ENCODE data around the gene SLC6A13. TPM values are rescaled to one million over a fixed set of nuclear protein-coding genes. Genes with fewer than 3 reads are reported as not detected.
A peak's percentile ranks its signal among the peaks of the same experiment; 100 is the strongest.
"Not testable (repeated sequence)": the region's sequence is repeated elsewhere in the genome, so short reads cannot be mapped to it uniquely, and the experiment has no call there.

Gene SLC6A13
- 10 to 100 TPM; 46.3 to 58.2 (median 48.7) TPM for polyA plus RNA-seq (ENCODE audit: insufficient read length in 4 of 4)

DNA sequence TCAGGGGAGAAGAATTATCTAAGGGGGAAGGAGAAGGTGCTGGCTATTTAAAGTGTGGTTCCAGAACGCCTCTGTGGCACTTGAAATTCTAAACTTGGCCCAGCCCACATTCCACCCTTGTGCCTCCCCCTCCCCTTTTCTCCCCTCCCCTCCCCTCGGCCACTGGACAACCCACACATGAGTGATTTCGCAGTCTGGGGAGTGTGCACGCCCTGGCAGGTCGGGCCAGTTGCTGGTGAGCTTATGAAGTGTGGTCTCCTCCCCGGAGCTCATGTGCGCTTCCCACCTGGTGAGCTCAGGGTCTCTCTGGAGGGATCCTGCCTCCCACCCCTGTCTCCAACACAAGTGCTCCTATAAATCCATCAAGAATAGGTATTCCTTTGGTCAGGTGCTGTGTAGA lies at the start of gene SLC6A13:
SLC6A13 (minus strand) TSS at position 20 of the 400 bp plus-strand sequence. CDS start 2,784 bp downstream, outside the sequence.
- peak in 3 of 4 donors; percentile 58 to 75 (median 74) for DNase-seq (ENCODE audit: low read depth in 4 of 4, low spot score in 3 of 4)

DNA sequence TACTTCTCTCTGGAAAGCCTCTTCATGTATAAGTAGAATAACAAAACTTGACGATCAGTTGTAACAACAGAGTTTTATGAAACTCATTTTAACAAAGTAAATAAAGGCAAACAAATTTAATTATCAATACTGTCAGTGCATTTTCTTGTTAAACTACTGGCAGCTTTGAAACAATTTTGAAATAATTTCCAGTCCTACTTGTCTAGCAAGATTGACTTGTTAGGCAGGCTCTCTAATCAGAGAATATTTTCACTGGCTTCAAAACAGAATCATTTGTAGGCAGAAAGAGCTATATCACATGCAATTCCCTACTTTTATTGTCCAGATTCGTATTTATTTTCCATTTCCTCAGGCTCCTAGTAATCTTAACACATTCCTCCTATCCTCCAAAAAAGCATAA lies 45.9 kb upstream of the SLC6A13 start:
- no peak for DNase-seq (ENCODE audit: low read depth in 4 of 4, low spot score in 3 of 4)

DNA sequence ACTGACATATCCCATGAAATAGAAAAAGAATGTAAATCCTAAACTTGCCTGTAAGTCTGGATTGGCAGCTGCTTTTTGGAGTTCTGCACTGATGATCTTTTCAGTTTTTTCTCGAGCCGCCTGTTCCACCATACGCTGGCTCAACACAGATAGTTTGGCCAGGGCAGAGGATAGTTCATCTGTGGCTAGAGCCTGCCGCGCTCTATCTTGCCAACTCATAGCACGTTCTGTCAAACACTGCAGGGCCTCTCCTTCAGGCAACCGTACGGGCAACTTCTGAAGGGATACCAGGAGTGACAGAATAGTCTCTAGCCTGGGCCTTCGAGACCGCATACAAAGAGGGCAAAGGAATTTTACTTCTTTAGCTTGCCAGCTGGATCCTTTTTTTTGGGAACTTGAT lies 44.8 kb upstream of the SLC6A13 start:
- no peak for DNase-seq (ENCODE audit: low read depth in 4 of 4, low spot score in 3 of 4)

DNA sequence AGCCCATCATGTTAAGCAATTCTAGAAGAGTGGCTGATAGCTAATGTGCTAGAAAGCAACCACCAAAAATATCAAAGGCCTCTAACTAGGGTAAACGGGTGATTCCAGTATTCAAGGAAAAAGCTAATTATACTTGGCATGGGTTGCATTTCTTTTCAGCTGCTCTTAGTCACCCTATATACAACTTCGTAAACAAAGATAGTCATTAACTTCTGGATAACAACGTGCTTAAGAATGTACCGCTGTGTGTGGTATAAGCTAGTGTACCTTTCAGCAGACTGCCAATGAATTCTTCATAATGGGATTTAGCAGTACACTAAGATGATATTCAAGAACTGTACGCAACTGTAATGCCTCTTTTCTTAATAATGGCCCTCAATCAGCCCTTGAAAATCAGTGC lies 42.2 kb upstream of the SLC6A13 start:
- DNase-seq (ENCODE audit: low read depth in 4 of 4, low spot score in 3 of 4), result no peak

DNA sequence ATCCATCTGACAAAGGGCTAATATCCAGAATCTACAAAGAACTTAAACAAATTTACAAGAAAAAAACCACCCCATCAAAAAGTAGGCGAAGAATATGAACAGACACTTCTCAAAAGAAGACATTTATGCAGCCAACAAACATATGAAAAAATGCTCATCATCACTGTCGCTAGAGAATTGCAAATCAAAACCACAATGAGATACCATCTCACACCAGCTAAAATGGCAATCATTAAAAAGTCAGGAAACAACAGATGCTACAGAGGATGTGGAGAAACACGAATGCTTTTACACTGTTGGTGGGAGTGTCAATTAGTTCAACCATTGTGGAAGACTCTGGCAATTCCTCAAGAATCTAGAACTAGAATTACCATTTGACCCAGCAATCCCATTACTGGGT lies 40.1 kb upstream of the SLC6A13 start:
- not testable (repeated sequence) for DNase-seq (ENCODE audit: low read depth in 4 of 4, low spot score in 3 of 4)

DNA sequence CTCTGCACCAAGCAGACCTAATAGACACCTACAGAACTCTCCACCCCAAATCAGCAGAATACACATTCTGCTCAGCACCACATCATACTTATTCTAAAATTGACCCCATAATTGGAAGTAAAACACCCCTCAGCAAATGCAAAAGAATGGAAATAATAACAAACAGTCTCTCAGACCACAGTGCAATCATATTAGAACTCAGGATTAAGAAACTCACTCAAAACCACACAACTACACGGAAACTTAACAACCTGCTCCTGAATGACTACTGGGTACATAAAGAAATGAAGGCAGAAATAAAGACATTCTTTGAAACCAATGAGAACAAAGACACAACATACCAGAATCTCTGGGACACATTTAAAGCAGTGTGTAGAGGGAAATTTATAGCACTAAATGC lies 37.5 kb upstream of the SLC6A13 start:
- DNase-seq (ENCODE audit: low read depth in 4 of 4, low spot score in 3 of 4), result not testable (repeated sequence)

DNA sequence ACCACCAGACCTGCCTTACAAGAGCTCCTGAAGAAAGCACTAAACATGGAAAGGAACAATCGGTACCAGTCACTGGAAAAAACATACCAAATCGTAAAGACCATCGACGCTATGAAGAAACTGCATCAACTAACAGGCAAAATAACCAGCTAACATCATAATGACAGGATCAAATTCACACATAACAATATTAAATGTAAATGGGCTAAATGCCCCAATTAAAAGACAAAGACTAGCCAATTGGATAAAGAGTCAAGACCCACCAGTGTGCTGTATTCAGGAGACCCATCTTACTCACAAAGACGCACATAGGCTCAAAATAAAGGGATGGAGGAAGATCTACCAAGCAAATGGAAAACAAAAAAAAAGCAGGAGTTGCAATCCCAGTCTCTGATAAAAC lies 36.9 kb upstream of the SLC6A13 start:
- not testable (repeated sequence) for DNase-seq (ENCODE audit: low read depth in 4 of 4, low spot score in 3 of 4)

DNA sequence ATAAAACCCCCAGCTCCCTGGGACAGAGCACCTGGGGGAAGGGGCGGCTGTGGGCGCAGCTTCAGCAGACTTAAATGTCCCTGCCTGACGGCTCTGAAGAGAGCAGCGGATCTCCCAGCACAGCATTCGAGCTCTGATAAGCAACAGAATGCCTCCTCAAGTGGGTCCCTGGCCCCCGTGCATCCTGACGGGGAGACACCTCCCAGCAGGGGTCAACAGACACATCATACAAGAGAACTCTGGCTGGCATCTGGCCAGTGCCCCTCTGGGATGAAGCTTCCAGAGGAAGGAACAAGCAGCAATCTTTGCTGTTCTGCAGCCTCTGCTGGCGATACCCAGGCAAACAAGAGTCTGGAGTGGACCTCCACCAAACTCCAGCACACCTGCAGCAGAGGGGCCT lies 35.4 kb upstream of the SLC6A13 start:
- DNase-seq (ENCODE audit: low read depth in 4 of 4, low spot score in 3 of 4), result not testable (repeated sequence)

DNA sequence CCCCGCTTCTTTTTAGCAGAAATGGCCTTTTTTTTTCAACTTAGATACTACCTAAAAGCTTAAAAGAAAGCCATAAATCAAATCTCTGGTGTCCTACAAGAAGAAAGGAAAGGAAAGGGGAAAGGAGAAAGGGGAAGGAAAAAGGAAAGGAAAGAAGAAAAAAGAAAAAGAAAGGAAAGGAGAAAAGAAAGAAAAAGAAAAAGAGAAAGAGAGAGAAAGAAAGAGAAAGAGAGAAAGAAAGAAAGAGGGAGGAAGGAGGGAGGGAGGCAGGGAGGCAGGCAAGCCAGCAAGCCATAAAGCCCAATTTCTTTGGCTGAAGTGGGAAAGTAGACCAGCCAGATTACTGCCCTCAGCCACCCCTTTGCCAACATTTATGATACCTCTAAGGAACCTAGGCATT lies 32.5 kb upstream of the SLC6A13 start:
- no peak for DNase-seq (ENCODE audit: low read depth in 4 of 4, low spot score in 3 of 4)

DNA sequence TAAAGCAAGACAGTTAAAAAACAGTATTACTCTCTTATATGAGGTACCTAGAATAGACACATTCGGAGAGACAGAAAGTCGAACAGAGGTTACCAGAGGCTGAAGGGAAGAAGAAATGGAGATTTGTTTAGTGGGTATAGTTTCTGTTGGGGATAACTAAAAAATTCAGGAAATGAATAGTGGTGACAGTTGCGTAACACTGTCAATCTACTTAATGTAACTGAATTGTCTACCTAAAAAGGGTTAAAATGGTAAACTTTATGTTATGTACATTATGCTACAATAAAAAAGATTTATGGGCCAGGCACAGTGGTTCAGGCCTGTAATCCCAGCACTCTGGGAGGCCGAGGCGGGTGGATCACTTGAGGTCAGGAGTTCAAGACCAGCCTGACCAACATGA lies 30.6 kb upstream of the SLC6A13 start:
- DNase-seq (ENCODE audit: low read depth in 4 of 4, low spot score in 3 of 4), result no peak

DNA sequence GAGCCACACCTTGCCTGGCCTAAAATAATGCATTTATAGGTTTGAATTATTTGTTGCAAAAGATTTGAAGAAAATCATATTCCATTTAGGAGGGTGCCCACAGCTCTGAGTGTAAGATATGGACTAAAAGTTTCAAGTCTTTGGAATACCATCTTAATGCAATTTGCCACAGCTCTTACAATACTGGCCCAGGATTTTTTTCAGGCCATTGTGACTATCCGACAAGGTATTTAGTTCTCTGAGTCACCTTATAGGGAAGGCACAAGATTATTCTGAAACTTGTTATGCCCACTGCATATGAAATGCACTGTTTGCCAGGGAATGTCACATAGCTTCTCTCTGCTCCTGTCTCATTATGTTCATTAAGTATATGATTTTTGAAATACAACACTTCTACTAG lies 29.6 kb upstream of the SLC6A13 start:
- no peak for DNase-seq (ENCODE audit: low read depth in 4 of 4, low spot score in 3 of 4)

DNA sequence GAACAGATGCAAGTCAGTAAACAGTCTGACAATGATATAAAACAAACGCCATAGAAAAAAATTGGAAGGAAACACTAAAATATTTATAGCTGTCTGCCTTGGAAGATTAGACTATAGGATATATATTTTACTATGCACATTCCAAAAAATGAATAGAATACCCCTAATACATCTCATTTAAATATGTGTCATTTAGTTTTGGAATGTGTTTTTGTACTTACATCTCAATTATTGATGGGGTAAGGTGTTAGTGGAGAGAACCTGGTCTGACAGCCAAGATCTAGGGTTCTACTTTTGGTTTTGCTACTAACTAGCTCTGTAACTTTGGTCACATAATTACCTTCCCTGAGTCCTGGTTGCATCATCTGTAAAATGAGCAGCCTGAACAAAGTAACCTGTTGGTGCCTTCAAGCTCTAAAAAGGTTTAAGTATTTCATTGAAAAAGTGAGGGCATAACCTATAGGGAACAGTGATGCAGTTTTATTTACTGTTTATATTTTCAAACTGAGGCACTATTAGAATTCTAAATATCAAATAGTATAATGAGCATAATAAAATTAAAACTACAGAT lies 28.6 kb upstream of the SLC6A13 start:
- no peak for DNase-seq (ENCODE audit: low read depth in 4 of 4, low spot score in 3 of 4)

DNA sequence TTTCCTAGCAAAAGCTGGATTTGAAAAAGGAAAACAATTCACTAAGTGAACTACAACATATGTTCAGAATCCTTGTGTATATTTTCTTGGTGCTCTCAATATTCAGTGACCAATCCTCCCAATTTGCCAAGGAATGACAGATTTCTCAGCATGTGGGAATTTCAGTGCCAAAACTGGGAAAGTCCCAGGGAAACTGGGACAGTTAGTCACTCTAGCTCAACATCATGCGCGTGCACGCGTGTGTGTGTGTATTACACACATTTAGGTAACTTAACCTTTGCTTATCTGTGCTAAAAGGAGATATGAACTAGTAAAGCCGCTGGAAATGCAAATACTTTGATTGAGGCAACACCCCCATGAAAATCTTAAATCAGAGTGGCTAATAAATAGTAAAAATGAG lies 26.1 kb upstream of the SLC6A13 start:
- no peak for DNase-seq (ENCODE audit: low read depth in 4 of 4, low spot score in 3 of 4)

DNA sequence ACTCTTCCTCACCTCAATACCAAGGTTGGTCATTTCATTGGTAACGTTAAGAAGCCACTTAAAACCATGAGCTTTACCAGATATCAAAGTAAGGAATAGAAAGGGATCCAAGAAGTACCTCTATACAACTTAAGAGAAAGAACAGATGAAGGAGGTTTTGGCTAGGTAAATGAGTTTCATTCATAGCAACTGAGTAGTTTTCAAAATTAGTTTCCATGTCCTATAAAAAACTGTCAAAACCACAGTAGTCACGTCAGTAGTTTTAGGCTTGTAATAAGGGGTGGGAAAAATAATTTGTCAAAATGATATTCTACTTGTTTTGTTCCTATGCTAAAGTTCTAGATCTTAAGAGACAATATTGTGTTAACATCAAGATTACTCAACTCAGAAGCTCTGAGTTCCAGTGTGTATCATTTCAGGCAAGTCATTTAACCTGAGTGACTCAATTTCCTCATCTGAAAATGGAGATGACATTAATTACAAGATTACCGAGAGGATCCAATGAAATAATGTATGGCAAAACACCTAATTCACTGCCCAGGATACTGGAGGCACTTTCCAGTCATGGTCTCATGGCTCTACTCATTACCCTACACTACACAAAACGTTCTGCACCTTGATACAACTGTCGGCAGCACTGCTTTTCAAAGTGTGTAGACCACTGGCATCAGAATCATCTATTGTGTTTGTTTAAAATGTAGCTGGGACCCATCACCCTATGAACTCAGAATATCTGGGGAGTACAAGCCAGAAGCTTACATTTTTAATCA lies 24.1 kb upstream of the SLC6A13 start:
- DNase-seq (ENCODE audit: low read depth in 4 of 4, low spot score in 3 of 4), result no peak

DNA sequence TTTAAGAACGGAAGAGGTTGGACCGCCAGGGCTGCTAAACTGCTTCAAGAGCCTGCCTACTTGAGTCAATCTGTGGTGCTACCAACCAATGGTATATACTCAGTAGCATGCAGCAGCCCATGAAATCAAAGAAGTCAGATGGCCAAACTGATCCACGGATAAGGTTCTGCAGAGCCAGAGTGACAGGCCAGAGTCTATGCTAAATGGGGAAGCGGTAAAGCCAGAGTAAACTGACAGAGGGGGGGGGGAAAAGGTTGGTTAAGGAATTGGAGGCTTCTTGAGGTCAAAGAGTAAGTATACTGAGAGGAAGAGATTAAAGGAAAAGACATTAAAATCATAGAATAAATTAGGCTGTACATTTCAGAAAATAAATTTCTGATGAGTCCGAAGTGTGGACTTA lies 15.4 kb upstream of the SLC6A13 start:
- DNase-seq (ENCODE audit: low read depth in 4 of 4, low spot score in 3 of 4), result no peak

DNA sequence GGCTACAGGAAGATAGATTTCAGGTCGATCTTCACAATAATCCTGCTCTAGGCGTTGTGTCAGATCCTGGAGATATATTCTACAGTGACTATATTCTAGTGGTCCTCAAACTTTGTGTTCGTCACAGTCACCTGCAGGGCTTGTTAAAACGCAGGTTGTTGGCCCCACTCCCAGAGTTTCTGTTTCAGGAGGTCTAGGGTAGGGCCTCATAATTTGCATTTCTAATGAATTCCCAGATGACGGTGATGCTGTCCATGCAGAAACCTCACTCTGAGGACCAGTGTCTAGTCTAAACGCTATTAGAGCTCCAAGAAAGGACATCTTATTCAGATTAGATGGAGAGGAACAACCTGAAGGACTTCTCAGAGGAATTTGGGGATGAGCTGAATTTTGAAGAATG lies 13.2 kb upstream of the SLC6A13 start:
- DNase-seq (ENCODE audit: low read depth in 4 of 4, low spot score in 3 of 4), result no peak

DNA sequence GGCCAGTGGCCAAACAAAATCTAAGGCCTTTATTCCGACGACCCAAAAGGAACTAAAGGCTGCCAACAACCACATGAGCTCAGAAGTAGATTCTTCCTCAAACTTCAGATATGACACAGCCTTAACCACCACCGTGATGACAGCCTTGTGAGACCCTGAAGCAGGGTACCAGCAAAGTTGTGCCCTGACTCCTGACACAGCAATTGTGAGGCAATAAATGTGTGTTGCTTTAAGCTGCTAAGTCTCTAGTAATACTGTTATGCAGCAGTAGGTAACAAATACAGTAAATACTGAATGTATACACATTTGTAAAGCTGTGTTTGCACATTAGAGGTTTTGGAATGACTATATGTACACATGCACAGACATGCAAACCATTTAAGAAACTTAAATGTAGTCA lies 10.7 kb upstream of the SLC6A13 start:
- DNase-seq (ENCODE audit: low read depth in 4 of 4, low spot score in 3 of 4), result no peak

DNA sequence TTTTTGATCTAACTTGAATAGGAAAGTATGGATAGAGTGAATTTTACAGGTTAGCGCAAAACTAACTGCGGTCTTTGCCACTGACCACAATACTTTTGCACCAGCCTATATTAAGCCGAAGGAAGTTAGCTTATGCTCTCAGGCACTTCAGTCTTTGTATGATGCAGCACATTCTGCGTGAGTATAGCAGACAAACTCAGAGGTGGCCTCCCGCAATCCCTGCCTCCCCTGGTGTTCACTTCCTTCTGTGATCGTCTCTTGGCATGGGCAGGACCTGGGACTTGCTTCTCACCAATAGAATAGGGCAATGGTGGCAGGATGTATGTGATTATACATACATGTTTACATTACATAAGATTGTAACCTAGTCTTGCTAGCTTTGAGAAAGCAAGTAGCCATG lies 10.3 kb upstream of the SLC6A13 start:
- no peak for DNase-seq (ENCODE audit: low read depth in 4 of 4, low spot score in 3 of 4)

DNA sequence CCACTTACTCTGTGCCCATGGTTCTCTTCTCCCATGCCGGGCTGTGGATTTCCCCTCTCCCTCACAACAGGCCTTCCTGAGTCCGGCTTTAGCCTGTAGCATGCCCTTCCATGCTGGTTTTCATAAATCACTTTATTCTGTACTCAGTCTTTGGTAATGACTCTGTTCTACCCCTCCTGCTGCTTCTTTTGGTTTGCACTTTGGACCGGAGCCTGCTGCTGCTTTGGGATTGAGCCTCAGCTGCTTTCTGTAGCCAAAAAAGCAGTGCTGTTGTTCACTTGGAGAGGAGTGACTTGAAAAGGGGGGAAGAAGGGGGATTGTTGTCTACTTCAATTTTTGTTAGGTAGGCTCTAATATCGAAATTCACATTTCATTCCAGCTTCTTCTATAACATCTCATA lies 8.5 kb upstream of the SLC6A13 start:
- no peak for DNase-seq (ENCODE audit: low read depth in 4 of 4, low spot score in 3 of 4)

DNA sequence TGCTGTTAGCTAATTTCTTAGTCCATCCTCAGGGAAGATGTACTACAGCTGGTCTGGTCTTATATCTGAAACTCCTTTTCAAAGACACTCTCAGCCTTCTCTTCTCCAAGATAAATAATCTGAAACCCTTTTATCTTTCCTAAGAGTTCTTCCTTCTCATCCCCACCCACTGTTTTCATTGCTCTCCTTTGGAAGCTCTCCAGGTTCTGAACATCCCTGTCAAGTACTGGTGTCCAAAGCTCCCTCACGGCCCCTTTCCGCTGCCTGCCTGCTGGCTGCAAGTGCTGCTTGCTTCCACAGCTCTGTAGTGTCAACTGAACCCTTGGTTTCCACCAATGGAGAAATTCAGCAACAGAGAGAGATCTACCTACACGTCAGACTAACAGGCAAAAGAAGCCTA lies 6.6 kb upstream of the SLC6A13 start:
- DNase-seq (ENCODE audit: low read depth in 4 of 4, low spot score in 3 of 4), result no peak

DNA sequence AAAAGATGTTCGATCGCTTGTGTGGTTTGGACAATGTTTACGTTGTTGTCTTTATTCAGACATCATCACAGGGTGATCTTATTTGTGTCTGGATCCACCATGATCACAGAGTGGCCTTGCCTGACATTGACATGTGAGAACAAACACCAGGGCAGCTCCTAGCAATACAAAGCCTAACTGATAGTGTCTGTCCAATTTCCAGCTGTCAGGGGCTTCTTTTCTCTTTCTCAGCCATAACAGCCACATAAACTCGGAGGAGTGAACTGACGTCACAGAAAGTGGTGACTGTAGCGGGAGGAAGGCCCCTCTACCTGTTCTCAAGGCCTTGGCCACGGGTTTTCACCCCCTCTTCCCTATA lies 5.8 kb upstream of the SLC6A13 start:
- DNase-seq (ENCODE audit: low read depth in 4 of 4, low spot score in 3 of 4), result no peak
